ENCODE data around the gene CD4.

DNA sequence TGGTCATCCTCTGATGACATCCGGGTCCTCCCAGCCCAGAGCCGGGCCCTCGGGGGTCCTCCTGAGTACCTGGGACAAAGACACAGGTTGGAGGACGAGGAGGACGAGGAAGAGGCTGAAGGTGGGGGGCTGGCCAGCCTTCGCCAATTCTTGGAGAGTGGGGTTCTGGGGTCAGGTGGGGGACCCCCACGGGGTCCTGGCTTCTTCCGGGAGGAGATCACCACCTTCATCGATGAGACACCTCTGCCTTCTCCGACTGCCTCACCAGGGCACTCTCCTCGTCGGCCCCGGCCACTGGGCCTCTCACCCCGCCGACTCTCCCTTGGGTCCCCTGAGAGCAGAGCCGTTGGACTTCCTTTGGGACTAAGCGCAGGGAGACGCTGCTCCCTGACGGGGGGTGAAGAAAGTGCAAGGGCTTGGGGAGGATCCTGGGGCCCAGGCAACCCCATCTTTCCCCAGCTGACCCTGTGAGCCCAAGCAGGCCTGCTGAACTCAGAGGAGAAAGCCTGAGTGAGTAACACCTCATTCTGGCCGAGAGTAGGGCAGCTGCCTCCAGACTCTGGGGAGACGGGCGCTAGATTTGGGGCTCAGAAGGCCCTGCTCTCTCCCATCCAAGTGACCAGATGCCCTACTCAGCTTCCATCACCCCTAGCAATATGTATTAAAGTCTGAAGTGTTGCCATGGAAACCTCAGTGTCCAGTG lies 37.6 kb downstream of the CD4 start:
- TF ChIP-seq, protein P1, sequence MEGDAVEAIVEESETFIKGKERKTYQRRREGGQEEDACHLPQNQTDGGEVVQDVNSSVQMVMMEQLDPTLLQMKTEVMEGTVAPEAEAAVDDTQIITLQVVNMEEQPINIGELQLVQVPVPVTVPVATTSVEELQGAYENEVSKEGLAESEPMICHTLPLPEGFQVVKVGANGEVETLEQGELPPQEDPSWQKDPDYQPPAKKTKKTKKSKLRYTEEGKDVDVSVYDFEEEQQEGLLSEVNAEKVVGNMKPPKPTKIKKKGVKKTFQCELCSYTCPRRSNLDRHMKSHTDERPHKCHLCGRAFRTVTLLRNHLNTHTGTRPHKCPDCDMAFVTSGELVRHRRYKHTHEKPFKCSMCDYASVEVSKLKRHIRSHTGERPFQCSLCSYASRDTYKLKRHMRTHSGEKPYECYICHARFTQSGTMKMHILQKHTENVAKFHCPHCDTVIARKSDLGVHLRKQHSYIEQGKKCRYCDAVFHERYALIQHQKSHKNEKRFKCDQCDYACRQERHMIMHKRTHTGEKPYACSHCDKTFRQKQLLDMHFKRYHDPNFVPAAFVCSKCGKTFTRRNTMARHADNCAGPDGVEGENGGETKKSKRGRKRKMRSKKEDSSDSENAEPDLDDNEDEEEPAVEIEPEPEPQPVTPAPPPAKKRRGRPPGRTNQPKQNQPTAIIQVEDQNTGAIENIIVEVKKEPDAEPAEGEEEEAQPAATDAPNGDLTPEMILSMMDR (conservative IDR thresholded peaks at IDR 0.05 in 1 of 2, IDR thresholded peaks at IDR 0.05 in 1 of 2; ENCODE audit: low read depth in 1 of 2, low read length in 2 of 2) = no peak
- no peak for TF ChIP-seq EZH2 (IDR thresholded peaks at IDR 0.05; ENCODE audit: low read length, missing control alignments)

All from fibroblast of lung (primary cell).